HG03095 (cell line): Measurements from ENCODE around the gene FAM219B.

Source experiments
- ATAC-seq: cut with Tn5 transposase; IDR thresholded peaks from one replicate; pipeline ENCODE4 v1.9.1; 2021; ENCODE audit warnings: moderate library complexity; ENCODE audit not compliant: unreplicated experiment

The FAM219B gene

DNA sequence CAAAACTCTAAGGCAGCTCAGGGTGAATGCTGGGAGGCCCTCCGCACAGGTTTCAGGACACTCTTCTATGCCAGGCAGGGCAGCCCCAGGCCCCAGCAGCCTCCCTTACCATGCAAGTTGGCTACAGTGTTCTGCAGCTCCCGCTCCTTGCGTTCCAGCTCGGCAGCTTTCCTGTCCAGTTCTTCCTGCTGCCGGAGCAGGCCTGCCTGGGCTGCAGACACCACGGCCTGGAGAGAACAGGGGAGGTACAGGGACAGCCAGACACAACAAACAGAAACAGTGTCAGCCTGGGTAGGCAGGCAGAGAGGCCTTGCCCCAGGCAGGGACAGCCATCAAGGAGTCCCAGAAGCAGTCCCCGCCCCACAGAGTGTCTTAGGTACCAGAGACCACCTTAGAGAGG lies 54.7 kb downstream of the FAM219B start:
- no peak for ATAC-seq

DNA sequence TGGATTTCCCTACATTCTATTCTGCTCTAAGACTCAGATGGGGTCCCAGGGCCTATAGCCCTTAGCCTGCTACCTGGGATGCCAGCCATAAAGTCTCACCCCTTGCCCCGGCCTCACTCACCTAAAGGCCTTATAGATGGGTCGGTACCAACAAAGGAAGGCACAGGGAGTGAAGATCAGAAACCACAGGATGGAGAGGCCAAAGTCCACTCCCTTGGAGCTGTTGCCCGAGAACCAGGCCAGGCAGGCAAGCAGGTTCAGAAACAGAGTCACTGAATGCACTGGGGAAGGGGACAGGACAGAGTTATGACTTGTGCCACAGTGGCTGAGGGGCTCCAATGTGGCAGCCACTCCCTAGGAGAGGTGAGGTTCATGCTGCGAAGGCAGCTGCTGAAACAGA lies 56.3 kb downstream of the FAM219B start:
- ATAC-seq: no peak
